ENCODE results near the gene SCLY. TPM values are rescaled to one million over a fixed set of nuclear protein-coding genes. Genes with fewer than 3 reads are reported as not detected.

The SCLY gene
- polyA plus RNA-seq, 1 experiment, result 11.2 TPM

- no peaks in the 10 kb centered on the region for H3K27me3 ChIP-seq (ENCODE audit: control insufficient read depth, insufficient read depth, low read length)
- H3K9me3 ChIP-seq (ENCODE audit: control insufficient read depth, insufficient read depth, low read length), result peaks cover 9% of the 10 kb centered on the region; the same call in 1 of the 2 replicates
- CTCF ChIA-PET, result interaction anchor here (1.3 kb wide), 1 partner anchor 161 kb away, joined by 6 read pairs; no protein-coding TSS in a partner anchor
- no peak overlapping the region for H3K4me3 ChIP-seq (ENCODE audit: low read depth, low read length)
- no peak for DNase-seq (ENCODE audit: low read depth, low spot score)
- H3K27ac ChIP-seq (ENCODE audit: low read depth, low read length), result no peak overlapping the region
- POLR2A ChIA-PET, result no interaction called here
- TF ChIP-seq, protein P1, sequence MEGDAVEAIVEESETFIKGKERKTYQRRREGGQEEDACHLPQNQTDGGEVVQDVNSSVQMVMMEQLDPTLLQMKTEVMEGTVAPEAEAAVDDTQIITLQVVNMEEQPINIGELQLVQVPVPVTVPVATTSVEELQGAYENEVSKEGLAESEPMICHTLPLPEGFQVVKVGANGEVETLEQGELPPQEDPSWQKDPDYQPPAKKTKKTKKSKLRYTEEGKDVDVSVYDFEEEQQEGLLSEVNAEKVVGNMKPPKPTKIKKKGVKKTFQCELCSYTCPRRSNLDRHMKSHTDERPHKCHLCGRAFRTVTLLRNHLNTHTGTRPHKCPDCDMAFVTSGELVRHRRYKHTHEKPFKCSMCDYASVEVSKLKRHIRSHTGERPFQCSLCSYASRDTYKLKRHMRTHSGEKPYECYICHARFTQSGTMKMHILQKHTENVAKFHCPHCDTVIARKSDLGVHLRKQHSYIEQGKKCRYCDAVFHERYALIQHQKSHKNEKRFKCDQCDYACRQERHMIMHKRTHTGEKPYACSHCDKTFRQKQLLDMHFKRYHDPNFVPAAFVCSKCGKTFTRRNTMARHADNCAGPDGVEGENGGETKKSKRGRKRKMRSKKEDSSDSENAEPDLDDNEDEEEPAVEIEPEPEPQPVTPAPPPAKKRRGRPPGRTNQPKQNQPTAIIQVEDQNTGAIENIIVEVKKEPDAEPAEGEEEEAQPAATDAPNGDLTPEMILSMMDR (IDR thresholded peaks at IDR 0.05; ENCODE audit: low read depth, low read length), result no peak
These were observed 41.4 kb downstream of the SCLY start for GRCh38 chr2:238101891-238102841.

GRCh38 chr2:238102865-238103264 lies 42.1 kb downstream of the SCLY start:
- Histone ChIP-seq H3K4me3 (ENCODE audit: low read depth, low read length) (no peak overlapping the region), H3K27me3 (ENCODE audit: control insufficient read depth, insufficient read depth, low read length) (peaks cover 4% of the 10 kb centered on the region), H3K9me3 (ENCODE audit: control insufficient read depth, insufficient read depth, low read length) (peaks cover 8% of the 10 kb centered on the region; the same call in 1 of the 2 replicates), H3K27ac (ENCODE audit: low read depth, low read length) (no peak overlapping the region)
- TF ChIP-seq, protein P1 (IDR thresholded peaks at IDR 0.05; ENCODE audit: low read depth, low read length), result no peak
- CTCF ChIA-PET, result interaction anchor here (1.3 kb wide), 1 partner anchor 161 kb away, joined by 6 read pairs; no protein-coding TSS in a partner anchor
- DNase-seq (ENCODE audit: low read depth, low spot score), result no peak
- POLR2A ChIA-PET, result no interaction called here

GRCh38 chr2:238103465-238104225 lies 42.8 kb downstream of the SCLY start:
- CTCF ChIA-PET, result no interaction called here
- Histone ChIP-seq H3K4me3 (ENCODE audit: low read depth, low read length) (no peak overlapping the region), H3K9me3 (ENCODE audit: control insufficient read depth, insufficient read depth, low read length) (peaks cover under 1% of the 10 kb centered on the region; the same call in 1 of the 2 replicates), H3K27ac (ENCODE audit: low read depth, low read length) (no peak overlapping the region), H3K27me3 (ENCODE audit: control insufficient read depth, insufficient read depth, low read length) (peaks cover 4% of the 10 kb centered on the region)
- TF ChIP-seq, protein P1 (IDR thresholded peaks at IDR 0.05; ENCODE audit: low read depth, low read length), result no peak
- POLR2A ChIA-PET, result no interaction called here
- DNase-seq (ENCODE audit: low read depth, low spot score), result no peak

DNA sequence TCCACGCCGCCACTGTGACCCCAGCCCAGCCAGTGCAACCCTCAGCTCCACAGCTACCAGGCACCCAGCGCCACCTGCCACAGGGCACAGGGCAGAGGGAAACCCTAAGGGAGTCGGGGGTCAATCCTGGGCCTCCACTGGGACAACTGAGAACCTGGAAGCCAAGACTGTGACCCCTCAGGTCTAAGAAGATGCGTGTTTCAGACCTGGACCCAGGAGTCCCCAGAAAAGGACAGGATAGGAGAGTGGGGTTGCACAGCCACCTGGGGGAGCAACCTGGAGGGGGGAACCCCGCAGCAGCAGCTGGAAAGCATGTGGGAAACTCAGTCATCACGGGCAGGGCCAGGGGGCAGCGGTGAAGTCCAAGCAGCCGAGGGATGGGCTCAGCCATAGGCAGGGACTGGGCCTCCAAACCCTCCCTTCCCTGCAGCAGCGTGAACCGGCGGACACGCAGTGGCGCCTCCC lies 43.5 kb downstream of the SCLY start:
- TF ChIP-seq, protein P1 (IDR thresholded peaks at IDR 0.05; ENCODE audit: low read depth, low read length), result no peak
- ChIA-PET CTCF (no interaction called here), POLR2A (no interaction called here)
- Histone ChIP-seq H3K4me3 (ENCODE audit: low read depth, low read length) (no peak overlapping the region), H3K27ac (ENCODE audit: low read depth, low read length) (no peak overlapping the region), H3K27me3 (ENCODE audit: control insufficient read depth, insufficient read depth, low read length) (peaks cover 4% of the 10 kb centered on the region), H3K9me3 (ENCODE audit: control insufficient read depth, insufficient read depth, low read length) (no peaks in the 10 kb centered on the region; the same call in 1 of the 2 replicates)
- DNase-seq (ENCODE audit: low read depth, low spot score), result no peak
